ENCODE results near the gene MYADML2. TPM values are rescaled to one million over a fixed set of nuclear protein-coding genes. Genes with fewer than 3 reads are reported as not detected.

The MYADML2 gene
- total RNA-seq, 1 experiment from 2014 or later, result 0.22 TPM

DNA sequence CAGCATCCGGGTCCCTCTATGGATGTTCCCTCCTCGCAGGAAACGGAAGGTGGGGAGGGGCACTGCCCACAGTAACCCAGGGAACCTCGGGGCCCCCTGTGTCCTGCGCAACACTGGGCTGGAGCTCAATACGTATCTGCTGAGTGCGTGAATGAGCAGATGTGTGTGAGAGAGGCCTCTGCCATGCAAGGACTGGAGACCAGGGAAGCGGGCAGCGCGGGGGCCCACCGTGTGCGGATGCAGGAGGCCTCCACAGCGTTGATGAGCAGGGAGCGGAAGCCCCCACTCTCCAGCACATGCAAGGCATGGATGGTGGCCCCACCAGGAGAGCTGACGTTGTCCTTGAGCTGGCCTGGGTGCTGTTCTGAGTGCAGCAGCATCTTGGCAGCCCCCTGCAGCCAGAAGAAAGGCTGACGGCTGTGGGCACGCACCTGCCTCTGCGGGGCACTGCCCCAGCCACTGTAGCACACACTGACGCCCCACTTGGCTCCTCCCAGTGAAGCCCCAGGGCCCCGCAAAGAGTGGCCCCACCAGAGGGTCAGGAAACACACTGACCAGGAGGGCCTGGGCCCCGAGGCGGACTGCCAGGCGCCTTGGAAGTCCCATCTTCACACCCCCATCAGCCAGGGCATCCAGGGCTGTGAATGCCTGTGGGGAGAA is 12.8 kb downstream of the MYADML2 start:
- Histone ChIP-seq H3K27ac (ENCODE audit: insufficient read length, low read depth, low read length) (no peak overlapping the region), H4K5ac (ENCODE audit: insufficient read length, low read depth, low read length) (no peak overlapping the region), H2BK12ac (ENCODE audit: insufficient read length, low read depth, low read length) (no peak overlapping the region), H2BK20ac (ENCODE audit: low read depth, low read length, poor library complexity, severe bottlenecking) (no peak overlapping the region), H2BK120ac (ENCODE audit: low read depth, low read length, poor library complexity, severe bottlenecking) (no peak overlapping the region), H4K20me1 (ENCODE audit: control insufficient read depth, insufficient read depth, insufficient read length) (peaks cover 4% of the 10 kb centered on the region), H3T11ph (ENCODE audit: low read length) (no peak overlapping the region), H3K14ac (ENCODE audit: insufficient read depth, low read length) (no peak overlapping the region), H4K91ac (ENCODE audit: insufficient read length, low read depth, low read length) (no peak overlapping the region), H2AFZ (ENCODE audit: low read length) (no peak overlapping the region), H3K56ac (ENCODE audit: insufficient read length, low read depth, low read length) (no peak overlapping the region), H2BK5ac (ENCODE audit: insufficient read length, low read length) (no peak overlapping the region), H2AK5ac (ENCODE audit: insufficient read length, low read length) (no peak overlapping the region), H3K23me2 (ENCODE audit: insufficient read length, low read depth, low read length, poor library complexity, severe bottlenecking) (peaks cover 4% of the 10 kb centered on the region), H3K4me2 (ENCODE audit: insufficient read depth, insufficient read length, low read length) (no peak overlapping the region), H4K8ac (replicated peaks; ENCODE audit: insufficient read length, low read depth, low read length) (no peak overlapping the region), H3K79me2 (ENCODE audit: insufficient read depth, low read length) (peaks cover 2% of the 10 kb centered on the region; the same call in 1 of the 2 replicates), H3K9me3 (ENCODE audit: control insufficient read depth, low read depth, low read length) (no peaks in the 10 kb centered on the region), H3K27me3 (ENCODE audit: insufficient read depth, low read length) (no peaks in the 10 kb centered on the region; the same call in 1 of the 2 replicates), H3K23ac (ENCODE audit: insufficient read length, low read depth, low read length) (no peak overlapping the region), H3K79me1 (ENCODE audit: insufficient read depth, low read depth, low read length, poor library complexity, severe bottlenecking) (peaks cover 3% of the 10 kb centered on the region), H3K4ac (ENCODE audit: low read depth, low read length) (no peak overlapping the region), H3K9ac (ENCODE audit: extremely low read depth, insufficient read length, low read length) (no peak overlapping the region), H3K4me1 (ENCODE audit: insufficient read depth, low read length) (no peaks in the 10 kb centered on the region), H3K18ac (ENCODE audit: insufficient read length, low read depth, low read length) (no peak overlapping the region), H2BK15ac (ENCODE audit: low read depth, low read length) (no peak overlapping the region)
- Mint-ChIP-seq H3K27me3 (ENCODE audit: low read depth) (peaks cover 32% of the 10 kb centered on the region), H3K27ac (no peak overlapping the region), H3K4me1 (peaks cover 0 to 19% of the 10 kb centered on the region in 2 experiments; a peak in 2 of 4 replicates), H3K9me3 (no peaks in the 10 kb centered on the region), H3K36me3 (ENCODE audit: insufficient read depth in 1 of 3, low read depth in 3 of 3) (peaks cover 3 to 32% (median 21%) of the 10 kb centered on the region in 3 experiments; a peak in 6 of 7 replicates), H3K4me3 (peak overlapping the region in 1 of 2 experiments; percentile 48; a peak in 1 of 5 replicates)
- DNase-seq, result no peak
- no CpG with 5 or more reads among the region's 23 CpGs for WGBS (ENCODE audit: extremely low coverage, insufficient read length, low lambda C conversion rate)
- no peak for TF ChIP-seq CTCF (conservative IDR thresholded peaks at IDR 0.05)

All from H9 (cell line).